Measurements from ENCODE around the gene RPS25.
"Not testable (repeated sequence)": the region's sequence is repeated elsewhere in the genome, so short reads cannot be mapped to it uniquely, and the experiment has no call there.

RPS25 gene

DNA sequence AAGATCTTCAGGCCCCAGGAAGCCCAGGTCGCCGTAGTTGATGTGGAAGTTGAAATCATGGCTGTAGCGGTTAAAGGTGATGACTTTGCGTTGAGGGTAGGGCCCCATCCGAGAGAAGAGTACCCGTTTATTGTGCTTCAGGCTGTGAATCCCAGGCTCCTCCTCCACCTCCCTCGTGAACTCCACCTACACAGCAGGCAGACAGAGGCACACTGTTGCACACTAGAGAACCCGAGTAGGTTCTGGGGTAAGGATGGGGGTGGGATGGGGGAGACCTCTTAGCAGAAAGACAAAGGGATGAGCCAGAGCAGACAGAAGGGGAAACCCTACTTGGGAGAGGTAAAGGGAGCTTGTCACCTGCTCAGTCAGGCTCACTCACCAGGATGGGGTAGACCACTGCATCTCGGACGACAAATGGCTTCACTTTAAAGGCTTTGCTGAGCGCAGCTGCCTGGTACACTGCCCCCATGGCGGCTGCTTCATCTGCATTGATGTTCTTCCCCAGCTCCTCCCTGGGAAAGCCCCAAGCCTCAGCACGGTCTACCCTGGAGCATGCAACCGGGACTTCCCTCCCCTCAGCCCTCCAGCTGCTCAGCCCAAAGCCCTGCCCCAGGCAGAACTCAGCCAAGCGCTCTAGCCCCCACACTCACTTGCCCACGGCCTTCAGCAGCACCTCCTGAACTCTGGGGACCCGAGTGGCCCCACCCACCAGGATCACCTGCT, 33.5 kb upstream of the RPS25 start:
- H3K4me1 ChIP-seq (ENCODE audit: control insufficient read depth, insufficient read depth, low read length): peaks cover 15% of the 10 kb centered on the region
- H3K9ac ChIP-seq (ENCODE audit: low read length): no peak overlapping the region
- H3K36me3 ChIP-seq (ENCODE audit: control insufficient read depth, insufficient read depth, low read length): peaks cover 43% of the 10 kb centered on the region
- no peaks in the 10 kb centered on the region for H3K27me3 ChIP-seq (ENCODE audit: control insufficient read depth, insufficient read depth, low read length)
- no peak overlapping the region for H3K4me3 ChIP-seq (ENCODE audit: low read length)
- no peaks in the 10 kb centered on the region for H3K9me3 ChIP-seq (ENCODE audit: control insufficient read depth, low read length)

DNA sequence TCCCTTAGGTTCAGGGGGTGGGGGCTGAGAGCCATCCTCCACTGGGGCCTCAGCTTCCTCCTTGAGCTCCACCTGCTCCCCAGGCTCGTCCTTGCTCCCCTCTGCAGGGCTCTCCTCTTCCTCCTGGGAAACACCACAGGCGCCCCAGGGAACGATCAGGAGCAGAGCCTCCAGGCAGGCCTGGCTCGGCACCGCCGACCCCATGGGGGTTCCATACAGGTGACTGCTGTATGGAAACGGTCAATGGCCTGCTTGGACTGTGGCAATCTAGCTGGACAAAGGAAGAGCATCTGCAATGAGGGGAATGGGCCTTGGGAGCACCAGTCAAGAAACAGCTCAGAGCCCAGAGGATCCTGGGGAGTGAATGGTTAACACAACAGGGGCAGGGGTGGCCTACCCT, 30.9 kb upstream of the RPS25 start:
- no peaks in the 10 kb centered on the region for H3K27me3 ChIP-seq (ENCODE audit: control insufficient read depth, insufficient read depth, low read length)
- H3K36me3 ChIP-seq (ENCODE audit: control insufficient read depth, insufficient read depth, low read length): peaks cover 43% of the 10 kb centered on the region
- H3K9ac ChIP-seq (ENCODE audit: low read length): no peak overlapping the region
- H3K9me3 ChIP-seq (ENCODE audit: control insufficient read depth, low read length): no peaks in the 10 kb centered on the region
- H3K4me1 ChIP-seq (ENCODE audit: control insufficient read depth, insufficient read depth, low read length): no peaks in the 10 kb centered on the region
- H3K4me3 ChIP-seq (ENCODE audit: low read length): no peak overlapping the region

DNA sequence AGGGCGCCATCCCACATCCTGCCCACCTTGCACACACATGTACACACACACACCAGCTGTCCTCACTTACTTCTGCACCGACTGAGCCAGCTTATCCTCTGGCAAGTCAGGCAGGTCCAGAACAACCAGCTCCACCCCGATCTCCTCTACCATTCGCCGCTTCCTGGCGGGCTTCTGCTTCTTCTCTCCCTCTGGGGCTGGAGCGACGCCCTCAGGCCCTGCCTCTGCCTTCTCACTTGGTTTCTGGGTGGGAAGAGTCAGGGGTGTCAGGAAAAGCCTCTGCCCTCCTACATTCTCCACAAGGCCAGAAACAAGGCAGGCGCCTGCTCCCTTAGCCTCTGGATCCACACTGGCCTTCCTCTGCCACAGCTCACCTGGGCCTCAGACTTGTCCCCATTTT, 30.5 kb upstream of the RPS25 start:
- Histone ChIP-seq H3K9ac (ENCODE audit: low read length) (no peak overlapping the region), H3K9me3 (ENCODE audit: control insufficient read depth, low read length) (no peaks in the 10 kb centered on the region), H3K4me3 (ENCODE audit: low read length) (no peak overlapping the region), H3K36me3 (ENCODE audit: control insufficient read depth, insufficient read depth, low read length) (peaks cover 43% of the 10 kb centered on the region), H3K27me3 (ENCODE audit: control insufficient read depth, insufficient read depth, low read length) (no peaks in the 10 kb centered on the region), H3K4me1 (ENCODE audit: control insufficient read depth, insufficient read depth, low read length) (no peaks in the 10 kb centered on the region)

- Histone ChIP-seq H3K36me3 (ENCODE audit: control insufficient read depth, insufficient read depth, low read length) (peaks cover 33% of the 10 kb centered on the region), H3K9ac (ENCODE audit: low read length) (no peak overlapping the region), H3K4me1 (ENCODE audit: control insufficient read depth, insufficient read depth, low read length) (no peaks in the 10 kb centered on the region), H3K9me3 (ENCODE audit: control insufficient read depth, low read length) (no peaks in the 10 kb centered on the region), H3K4me3 (ENCODE audit: low read length) (no peak overlapping the region), H3K27me3 (ENCODE audit: control insufficient read depth, insufficient read depth, low read length) (no peaks in the 10 kb centered on the region)
Observed at GRCh38 chr11:119047205-119047604, 29.1 kb upstream of the RPS25 start.

DNA sequence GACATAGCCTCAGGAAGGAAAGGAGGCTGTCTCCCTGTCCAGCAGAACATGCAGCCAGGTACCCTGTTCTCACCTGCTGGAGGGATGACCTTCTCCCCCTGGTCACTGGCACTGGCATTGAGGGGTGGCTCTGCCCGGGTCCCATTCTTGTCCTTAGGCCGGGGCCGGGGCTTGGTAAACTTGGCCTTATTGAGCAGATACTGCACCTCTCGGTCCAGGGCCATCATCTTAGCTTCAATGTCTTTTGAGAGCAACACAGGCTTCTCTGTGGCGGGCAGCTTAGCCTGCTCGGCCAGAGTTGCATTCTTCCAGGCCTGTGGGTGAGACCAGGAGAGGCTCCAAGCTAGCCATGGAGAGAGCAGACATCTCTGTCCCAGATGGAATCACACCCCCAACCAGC, 28.3 kb upstream of the RPS25 start:
- Histone ChIP-seq H3K9me3 (ENCODE audit: control insufficient read depth, low read length) (no peaks in the 10 kb centered on the region), H3K4me1 (ENCODE audit: control insufficient read depth, insufficient read depth, low read length) (no peaks in the 10 kb centered on the region), H3K9ac (ENCODE audit: low read length) (no peak overlapping the region), H3K36me3 (ENCODE audit: control insufficient read depth, insufficient read depth, low read length) (peaks cover 29% of the 10 kb centered on the region), H3K27me3 (ENCODE audit: control insufficient read depth, insufficient read depth, low read length) (no peaks in the 10 kb centered on the region), H3K4me3 (ENCODE audit: low read length) (no peak overlapping the region)

- Histone ChIP-seq H3K9me3 (ENCODE audit: control insufficient read depth, low read length) (no peaks in the 10 kb centered on the region), H3K9ac (ENCODE audit: low read length) (no peak overlapping the region), H3K4me1 (ENCODE audit: control insufficient read depth, insufficient read depth, low read length) (no peaks in the 10 kb centered on the region), H3K36me3 (ENCODE audit: control insufficient read depth, insufficient read depth, low read length) (peaks cover 29% of the 10 kb centered on the region), H3K27me3 (ENCODE audit: control insufficient read depth, insufficient read depth, low read length) (no peaks in the 10 kb centered on the region), H3K4me3 (ENCODE audit: low read length) (no peak overlapping the region)
Observed at GRCh38 chr11:119044708-119045107, 26.6 kb upstream of the RPS25 start.

DNA sequence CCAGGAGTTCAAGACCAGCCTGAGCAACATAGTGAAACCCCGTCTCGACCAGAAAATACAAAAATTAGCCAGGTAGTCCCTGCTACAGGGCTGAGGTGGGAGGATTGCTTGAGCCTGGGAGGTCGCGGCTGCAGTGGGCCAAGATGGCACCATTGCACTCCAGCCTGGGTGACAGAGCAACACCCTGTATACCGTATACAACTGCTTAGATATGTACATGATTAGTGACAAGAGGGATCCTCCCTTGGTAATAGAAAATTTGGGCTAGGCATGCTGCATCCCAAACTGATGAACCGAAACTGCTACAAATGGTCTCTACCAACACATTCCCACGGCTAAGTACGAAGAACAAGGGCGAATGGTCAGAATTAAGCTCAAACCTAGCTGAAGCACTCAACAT, 24.8 kb upstream of the RPS25 start:
- no peaks in the 10 kb centered on the region for H3K4me1 ChIP-seq (ENCODE audit: control insufficient read depth, insufficient read depth, low read length)
- no peak overlapping the region for H3K4me3 ChIP-seq (ENCODE audit: low read length)
- peaks cover 17% of the 10 kb centered on the region for H3K36me3 ChIP-seq (ENCODE audit: control insufficient read depth, insufficient read depth, low read length)
- H3K9me3 ChIP-seq (ENCODE audit: control insufficient read depth, low read length): no peaks in the 10 kb centered on the region
- H3K27me3 ChIP-seq (ENCODE audit: control insufficient read depth, insufficient read depth, low read length): no peaks in the 10 kb centered on the region
- H3K9ac ChIP-seq (ENCODE audit: low read length): no peak overlapping the region

DNA sequence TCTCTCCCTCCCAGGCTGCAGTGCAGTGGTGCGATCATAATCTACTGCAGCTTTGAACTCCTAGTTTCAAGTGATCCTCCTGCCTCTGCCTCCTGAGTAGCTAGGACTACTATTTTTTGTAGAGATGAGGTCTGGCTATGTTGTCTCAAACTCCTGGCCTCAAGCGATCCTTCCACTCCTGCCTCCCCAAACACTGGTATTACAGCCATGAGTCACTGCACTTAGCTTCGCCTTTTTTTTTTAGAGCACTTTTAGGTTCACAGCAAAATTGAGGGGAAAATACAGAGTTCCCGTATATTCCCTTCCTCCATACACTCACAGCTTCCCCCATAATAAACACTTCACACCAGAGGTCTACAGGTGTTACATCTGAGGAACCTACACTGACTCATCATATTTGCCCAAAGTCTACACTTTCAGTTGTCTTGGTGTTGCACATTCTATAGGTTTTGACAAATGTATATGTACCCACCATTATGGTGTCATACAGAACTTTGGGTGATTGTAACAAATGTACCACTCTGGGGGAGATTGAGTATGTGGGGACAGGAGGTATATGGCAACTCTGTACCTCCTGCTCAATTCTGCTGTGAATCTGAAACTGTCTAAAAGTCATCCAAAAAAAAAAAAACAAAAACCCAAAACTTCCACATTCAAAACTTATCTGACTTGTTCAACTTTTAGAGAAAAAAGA, 23.8 kb upstream of the RPS25 start:
- H3K9ac ChIP-seq (ENCODE audit: low read length): no peak overlapping the region
- H3K9me3 ChIP-seq (ENCODE audit: control insufficient read depth, low read length): no peaks in the 10 kb centered on the region
- H3K36me3 ChIP-seq (ENCODE audit: control insufficient read depth, insufficient read depth, low read length): peaks cover 10% of the 10 kb centered on the region
- H3K4me1 ChIP-seq (ENCODE audit: control insufficient read depth, insufficient read depth, low read length): no peaks in the 10 kb centered on the region
- H3K4me3 ChIP-seq (ENCODE audit: low read length): no peak overlapping the region
- no peaks in the 10 kb centered on the region for H3K27me3 ChIP-seq (ENCODE audit: control insufficient read depth, insufficient read depth, low read length)

DNA sequence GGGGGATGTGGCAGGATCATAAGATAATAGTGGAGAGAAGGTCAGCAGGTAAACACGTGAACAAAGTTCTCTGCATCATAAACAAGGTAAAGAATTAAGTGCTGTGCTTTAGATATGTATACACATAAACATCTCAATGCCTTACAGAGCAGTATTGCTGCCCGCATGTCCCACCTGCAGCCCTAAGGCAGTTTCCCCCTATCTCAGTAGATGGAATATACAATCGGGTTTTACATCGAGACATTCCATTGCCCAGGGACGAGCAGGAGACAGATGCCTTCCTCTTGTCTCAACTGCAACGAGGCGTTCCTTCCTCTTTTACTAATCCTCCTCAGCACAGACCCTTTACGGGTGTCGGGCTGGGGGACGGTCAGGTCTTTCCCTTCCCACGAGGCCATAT, 21.3 kb upstream of the RPS25 start:
- not testable (repeated sequence) for H3K4me1 ChIP-seq (ENCODE audit: control insufficient read depth, insufficient read depth, low read length); H3K4me3 ChIP-seq (ENCODE audit: low read length); H3K36me3 ChIP-seq (ENCODE audit: control insufficient read depth, insufficient read depth, low read length); H3K27me3 ChIP-seq (ENCODE audit: control insufficient read depth, insufficient read depth, low read length); H3K9me3 ChIP-seq (ENCODE audit: control insufficient read depth, low read length); H3K9ac ChIP-seq (ENCODE audit: low read length)

- Histone ChIP-seq H3K27me3 (ENCODE audit: control insufficient read depth, insufficient read depth, low read length) (no peaks in the 10 kb centered on the region), H3K4me1 (ENCODE audit: control insufficient read depth, insufficient read depth, low read length) (no peaks in the 10 kb centered on the region), H3K36me3 (ENCODE audit: control insufficient read depth, insufficient read depth, low read length) (no peaks in the 10 kb centered on the region), H3K9me3 (ENCODE audit: control insufficient read depth, low read length) (no peaks in the 10 kb centered on the region), H3K4me3 (ENCODE audit: low read length) (no peak overlapping the region), H3K9ac (ENCODE audit: low read length) (no peak overlapping the region)
Observed at GRCh38 chr11:119038884-119039283, 20.7 kb upstream of the RPS25 start.

DNA sequence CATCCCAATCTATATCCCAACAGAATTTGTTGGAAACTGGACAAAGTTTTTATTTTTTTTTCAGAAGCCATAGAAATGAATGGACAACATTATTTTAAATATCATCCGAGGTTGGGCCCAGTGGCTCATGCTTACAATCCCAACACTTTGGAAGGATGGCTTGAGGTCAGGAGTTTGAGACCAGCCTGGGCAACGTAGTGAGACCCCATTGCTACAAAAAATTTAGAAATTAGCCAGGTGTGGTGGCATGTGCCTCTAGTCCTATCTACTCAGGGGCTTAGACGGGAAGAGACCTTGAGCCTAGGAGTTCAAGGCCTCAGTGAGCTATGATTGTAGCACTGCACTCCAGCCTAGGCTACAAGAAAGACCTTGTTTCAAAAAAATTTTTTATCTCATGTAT, 16.7 kb upstream of the RPS25 start:
- H3K4me1 ChIP-seq (ENCODE audit: control insufficient read depth, insufficient read depth, low read length): peaks cover 2% of the 10 kb centered on the region
- H3K9me3 ChIP-seq (ENCODE audit: control insufficient read depth, low read length): no peaks in the 10 kb centered on the region
- no peak overlapping the region for H3K9ac ChIP-seq (ENCODE audit: low read length)

GRCh38 chr11:119033421-119033820, 15.3 kb upstream of the RPS25 start:
- H3K36me3 ChIP-seq (ENCODE audit: control insufficient read depth, insufficient read depth, low read length); H3K27me3 ChIP-seq (ENCODE audit: control insufficient read depth, insufficient read depth, low read length); H3K9me3 ChIP-seq (ENCODE audit: control insufficient read depth, low read length); H3K9ac ChIP-seq (ENCODE audit: low read length); H3K4me3 ChIP-seq (ENCODE audit: low read length): not testable (repeated sequence)
- peaks cover 16% of the 10 kb centered on the region for H3K4me1 ChIP-seq (ENCODE audit: control insufficient read depth, insufficient read depth, low read length)

More for the DNA sequence above, 16.7 kb upstream of the RPS25 start:
- H3K4me3 ChIP-seq (ENCODE audit: low read length): no peak overlapping the region
- H3K36me3 ChIP-seq (ENCODE audit: control insufficient read depth, insufficient read depth, low read length): no peaks in the 10 kb centered on the region
- H3K27me3 ChIP-seq (ENCODE audit: control insufficient read depth, insufficient read depth, low read length): no peaks in the 10 kb centered on the region
